H54 (cell line): ENCODE results near the gene EGFL7.

ENCODE experiments used
- DNase-seq: peaks from one replicate; pipeline ENCODE4 v3.0.0; 2011; ENCODE audit warnings: low spot score, mixed read lengths; ENCODE audit not compliant: insufficient read length
- FAIRE-seq: peaks from 3 replicates; lab custom pipeline; 2011; peaks lifted over from hg19 to GRCh38; lab: Jason Lieb, UNC
- POLR2A ChIP-seq: IDR thresholded peaks from 2 replicates; pipeline ENCODE4 v1.6.1; 2011; ENCODE audit warnings: low read depth, mild to moderate bottlenecking, low read length

The EGFL7 gene

GRCh38 chr9:136662656-136663581 is at the start of gene EGFL7:
EGFL7 (plus strand) TSS chr9:136662916; CDS start chr9:136668283, 5,367 bp downstream.
- FAIRE-seq = no peak
- no peak for DNase-seq
- no peak for TF ChIP-seq POLR2A

- no peak for DNase-seq
- TF ChIP-seq POLR2A = no peak
- FAIRE-seq = no peak
These were observed 48.8 kb upstream of the EGFL7 start for GRCh38 chr9:136613824-136614371.

DNA sequence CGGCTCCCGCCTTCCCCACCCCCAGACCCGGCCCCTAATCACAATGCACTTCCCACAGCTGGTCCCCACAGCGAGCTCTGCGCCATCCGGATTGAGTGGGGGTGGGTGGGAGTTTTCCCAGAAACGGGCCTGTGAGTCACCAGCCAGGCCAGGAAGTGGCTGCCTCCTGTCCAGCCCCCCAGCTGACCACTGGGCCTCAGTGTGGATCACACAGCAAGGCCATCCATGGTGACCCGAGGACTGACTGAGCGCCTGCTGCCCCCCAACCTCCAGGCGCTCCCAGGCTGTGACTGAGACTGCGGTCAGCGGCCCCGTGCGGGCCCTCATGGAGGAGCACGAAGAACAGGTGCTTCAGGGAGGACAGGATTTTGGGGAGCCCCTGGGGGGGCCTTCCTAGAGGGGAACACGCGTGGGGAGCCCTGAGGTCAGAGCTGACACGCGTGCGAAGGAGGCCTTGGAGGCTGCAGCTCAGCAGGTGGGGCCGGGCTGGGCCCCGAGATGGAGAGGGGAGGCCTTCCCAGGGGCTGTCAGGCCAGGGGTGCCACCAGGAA is 48.3 kb upstream of the EGFL7 start:
- peak; percentile 40; the same call in 1 of the 2 replicates for TF ChIP-seq POLR2A
- no peak for FAIRE-seq
- DNase-seq = peak; percentile 98

GRCh38 chr9:136614967-136615623 is 47.6 kb upstream of the EGFL7 start:
- no peak for TF ChIP-seq POLR2A
- FAIRE-seq (no peak), DNase-seq (no peak)

DNA sequence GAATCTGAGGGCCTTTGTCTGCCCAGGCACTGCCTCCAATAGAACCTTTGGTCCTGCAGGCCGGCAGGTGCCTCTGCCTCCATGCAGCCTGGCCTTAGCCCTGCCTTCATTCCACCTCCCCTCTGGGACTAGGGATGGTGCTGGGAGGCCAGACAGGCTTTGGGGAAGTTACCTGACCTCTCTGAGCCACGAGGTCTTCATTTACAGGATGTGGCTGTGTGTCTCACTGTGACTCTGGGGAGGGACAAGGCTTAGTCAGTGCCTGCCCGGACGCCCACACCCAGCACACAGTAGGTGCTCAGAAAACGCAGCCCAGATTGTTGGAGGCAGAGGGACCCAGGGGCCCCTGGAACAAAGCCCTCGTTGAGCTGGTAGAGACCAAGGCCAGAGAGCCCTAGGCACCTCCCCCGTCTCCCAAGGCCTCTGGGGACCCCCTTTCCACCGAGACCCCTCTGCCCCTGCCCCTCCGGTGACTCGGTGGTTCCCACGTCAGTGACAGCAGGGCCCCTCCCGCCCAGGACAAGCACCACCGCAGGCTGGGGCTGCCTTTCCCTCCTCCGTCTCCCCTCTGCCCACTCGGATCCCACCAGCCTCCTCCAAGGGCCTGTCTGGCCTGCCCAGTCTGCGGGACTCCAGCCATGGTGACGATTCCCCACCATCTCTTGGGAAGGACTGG is 46.9 kb upstream of the EGFL7 start:
- no peak for TF ChIP-seq POLR2A
- DNase-seq = no peak
- FAIRE-seq = peak; percentile 45

- no peak for DNase-seq
- no peak for FAIRE-seq
- no peak for TF ChIP-seq POLR2A
These were observed 46.4 kb upstream of the EGFL7 start for GRCh38 chr9:136616307-136616635.

DNA sequence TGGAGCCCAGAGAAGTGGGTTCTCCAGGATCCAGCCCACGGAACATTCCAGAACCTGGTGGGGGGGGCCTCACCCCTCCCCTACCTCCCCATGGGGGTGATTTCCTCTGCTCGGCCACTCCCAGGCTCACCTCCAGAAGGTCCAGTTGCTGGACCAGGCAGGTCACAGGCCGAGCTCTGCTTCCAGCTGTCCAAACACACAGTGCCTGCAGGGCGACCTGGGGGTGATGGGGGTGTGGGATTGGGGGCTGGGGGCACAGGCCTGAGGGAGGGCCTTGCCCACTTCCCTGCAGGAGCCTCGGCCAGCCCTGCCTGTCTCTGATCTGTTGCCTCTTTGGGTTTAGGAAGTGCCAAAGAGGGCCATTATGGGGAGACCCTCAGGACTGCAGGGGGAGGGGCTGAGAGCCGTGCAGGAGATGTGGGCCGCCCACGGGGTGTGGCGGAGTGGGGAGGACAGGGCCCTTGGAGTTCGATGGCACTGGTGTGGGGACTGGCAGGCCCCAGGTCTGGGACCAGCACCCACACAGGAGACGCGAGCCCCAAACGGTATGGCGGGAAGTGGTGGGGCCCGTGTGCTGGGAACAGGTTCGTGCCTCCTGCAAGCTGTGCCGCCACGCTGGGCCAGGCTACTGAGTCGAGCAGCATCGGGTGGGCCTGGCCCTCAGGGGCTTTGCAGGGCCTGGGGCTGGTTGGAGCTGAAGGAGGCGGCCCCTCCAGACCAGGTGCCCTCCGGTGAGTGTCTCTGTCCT is 45.6 kb upstream of the EGFL7 start:
- no peak for DNase-seq
- TF ChIP-seq POLR2A = no peak
- FAIRE-seq = no peak

GRCh38 chr9:136617746-136618579 is 44.8 kb upstream of the EGFL7 start:
- FAIRE-seq (no peak), DNase-seq (no peak)
- no peak for TF ChIP-seq POLR2A

- DNase-seq (no peak), FAIRE-seq (no peak)
- TF ChIP-seq POLR2A = no peak
These were observed 43.9 kb upstream of the EGFL7 start for GRCh38 chr9:136618580-136619547.

- DNase-seq = no peak
- TF ChIP-seq POLR2A = no peak
- no peak for FAIRE-seq
These were observed 42.8 kb upstream of the EGFL7 start for GRCh38 chr9:136619742-136620440.
